GM12891 (cell line): ENCODE data around the gene ASB14.

Source experiments
- DNase-seq: peaks from one replicate; pipeline ENCODE4 v3.0.0; 2011; ENCODE audit warnings: low spot score; ENCODE audit not compliant: insufficient read length
- FAIRE-seq: peaks from 2 replicates; lab custom pipeline; 2011; peaks lifted over from hg19 to GRCh38; lab: Jason Lieb, UNC
- PAX5 ChIP-seq: IDR thresholded peaks from 2 replicates; pipeline ENCODE4 v1.6.1; 2011; ENCODE audit warnings: low read length, moderate library complexity, mild to moderate bottlenecking; ENCODE audit not compliant: insufficient read depth, severe bottlenecking
- POLR2A ChIP-seq: IDR thresholded peaks from 2 replicates; pipeline ENCODE4 v1.6.1; 2011; ENCODE audit warnings: low read depth, low read length, control low read depth
- POLR2AphosphoS5 ChIP-seq: IDR thresholded peaks from 2 replicates; pipeline ENCODE4 v1.6.1; 2011; ENCODE audit warnings: low read depth, low read length, control low read depth
- POU2F2 ChIP-seq: IDR thresholded peaks from 2 replicates; pipeline ENCODE4 v1.6.1; 2011; ENCODE audit warnings: low read depth, mild to moderate bottlenecking, control low read depth, low read length, moderate library complexity
- SPI1 ChIP-seq: IDR thresholded peaks from 2 replicates; pipeline ENCODE4 v1.6.1; 2011; ENCODE audit warnings: low read depth, low read length, control low read depth
- TAF1 ChIP-seq: IDR thresholded peaks from 2 replicates; pipeline ENCODE4 v1.6.1; 2011; ENCODE audit warnings: low read depth, low read length, control low read depth

Gene ASB14

DNA sequence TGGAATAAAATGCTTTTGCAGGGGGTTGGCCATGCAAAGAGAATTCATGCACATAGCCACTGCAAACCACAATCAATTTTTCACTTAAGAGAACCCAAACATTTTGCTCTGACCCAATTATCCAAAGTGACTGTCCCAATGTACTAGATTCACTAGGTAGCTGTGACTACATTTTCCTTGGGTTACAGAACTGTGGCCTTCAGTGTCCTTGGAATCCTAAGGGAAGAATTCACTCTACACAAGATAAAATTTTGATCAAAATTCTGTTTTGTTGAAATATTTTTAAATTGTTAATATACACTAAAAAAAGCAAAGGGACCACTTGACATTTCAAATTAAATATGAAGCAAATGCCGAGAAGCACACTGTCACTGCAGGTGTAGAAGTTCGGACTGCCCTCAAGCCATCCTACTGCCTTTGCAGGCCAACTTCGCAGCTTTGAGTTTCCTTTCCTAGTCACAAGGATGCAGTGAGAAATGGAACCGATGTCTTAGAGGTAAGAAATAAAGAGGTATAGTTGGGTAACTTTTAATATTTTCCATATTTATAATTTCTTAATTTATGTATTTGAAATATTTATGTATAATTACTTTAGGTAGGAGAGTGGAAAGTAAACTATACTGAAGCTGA lies 527 bp upstream of the ASB14 start:
- DNase-seq (no peak), FAIRE-seq (no peak)
- TF ChIP-seq PAX5: no peak

DNA sequence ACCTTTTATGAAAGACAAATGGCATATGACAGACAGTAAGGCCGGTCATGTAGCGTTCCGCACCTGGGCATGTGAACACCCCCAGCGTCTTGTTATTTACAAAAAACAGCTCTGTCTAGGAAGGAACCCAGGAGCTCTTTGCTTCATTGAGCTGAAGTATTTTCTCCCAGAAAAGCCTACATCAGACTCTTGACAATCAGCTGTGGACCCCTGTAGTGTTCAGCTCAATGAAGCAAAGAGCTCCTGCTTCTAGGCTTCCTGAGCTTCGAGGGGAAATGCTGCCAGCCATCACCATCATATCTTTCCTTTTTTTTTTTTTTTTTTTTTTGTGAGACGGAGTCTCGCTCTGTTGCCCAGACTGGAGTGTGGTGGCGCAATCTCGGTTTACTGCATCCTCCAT lies 4.1 kb downstream of the ASB14 start:
- FAIRE-seq (no peak), DNase-seq (no peak)
- no peak for TF ChIP-seq PAX5
- no peak for TF ChIP-seq POLR2A
- no peak for TF ChIP-seq SPI1
- TF ChIP-seq POU2F2: no peak
- TF ChIP-seq TAF1: no peak
- no peak for TF ChIP-seq POLR2AphosphoS5

DNA sequence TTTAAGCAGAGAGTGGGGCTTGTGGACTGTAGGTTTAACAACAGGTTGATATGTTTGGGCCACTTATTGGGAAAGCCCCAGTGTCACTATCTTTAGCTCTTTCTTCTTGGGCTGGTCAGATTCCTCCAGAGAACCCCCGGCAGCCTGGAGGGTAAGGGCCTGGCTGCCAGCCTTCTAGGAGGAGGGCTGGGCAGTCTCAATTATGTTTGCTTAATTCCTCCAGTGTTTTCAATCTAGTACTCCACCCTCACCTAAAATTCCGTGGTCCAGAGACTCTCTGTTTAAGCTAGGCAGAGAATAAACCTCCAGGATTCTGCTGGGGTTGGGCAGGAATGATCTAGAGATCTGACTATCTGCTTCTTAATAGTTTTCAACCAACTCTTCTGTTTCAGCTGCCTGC lies 5.3 kb downstream of the ASB14 start:
- FAIRE-seq (no peak), DNase-seq (no peak)
- no peak for TF ChIP-seq POU2F2
- no peak for TF ChIP-seq POLR2AphosphoS5
- TF ChIP-seq TAF1: no peak
- no peak for TF ChIP-seq POLR2A
- TF ChIP-seq PAX5: no peak
- TF ChIP-seq SPI1: no peak

DNA sequence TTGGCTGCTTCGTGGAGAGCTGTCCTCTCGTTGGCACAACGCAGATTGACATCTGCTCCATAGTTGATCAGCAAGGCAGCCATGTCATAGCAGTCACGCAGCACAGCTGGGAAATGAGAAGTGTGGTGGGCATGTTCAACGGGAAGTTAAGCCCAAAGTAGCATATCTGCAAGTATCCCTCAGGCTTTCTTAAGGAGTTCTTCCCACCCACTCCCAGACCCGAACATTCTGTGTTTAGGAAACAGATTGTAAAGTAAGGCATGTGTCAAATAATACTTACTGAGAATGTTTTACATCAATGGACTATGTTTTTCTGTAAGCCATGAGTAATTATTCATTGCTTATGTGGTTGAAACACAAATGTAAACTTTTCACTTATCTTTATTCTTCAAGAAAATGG lies 9.2 kb downstream of the ASB14 start:
- TF ChIP-seq POU2F2: no peak
- no peak for TF ChIP-seq SPI1
- no peak for TF ChIP-seq POLR2A
- TF ChIP-seq PAX5: no peak
- TF ChIP-seq TAF1: no peak
- TF ChIP-seq POLR2AphosphoS5: no peak
- DNase-seq: no peak
- no peak for FAIRE-seq

DNA sequence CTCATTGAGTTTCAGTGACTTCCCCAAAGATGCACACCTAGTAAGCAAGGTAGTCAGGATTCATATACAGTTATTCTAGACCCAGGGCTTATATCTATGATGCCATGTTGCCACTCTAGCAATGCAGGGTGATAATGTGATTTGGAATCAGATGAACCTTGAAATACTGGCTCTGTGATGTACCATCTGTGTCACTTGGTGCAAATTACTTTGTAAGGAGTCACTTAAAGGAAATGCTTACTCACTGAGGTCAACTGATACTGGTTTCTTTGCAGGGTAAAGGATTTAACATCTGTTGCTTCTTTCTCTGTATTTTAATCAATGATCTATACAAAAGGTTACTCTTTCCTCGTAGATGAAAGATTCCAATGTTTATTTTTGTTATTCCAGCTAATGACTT lies 10.8 kb downstream of the ASB14 start:
- no peak for TF ChIP-seq SPI1
- TF ChIP-seq PAX5: no peak
- no peak for TF ChIP-seq TAF1
- TF ChIP-seq POLR2A: no peak
- TF ChIP-seq POLR2AphosphoS5: no peak
- no peak for TF ChIP-seq POU2F2
- DNase-seq (no peak), FAIRE-seq (no peak)

DNA sequence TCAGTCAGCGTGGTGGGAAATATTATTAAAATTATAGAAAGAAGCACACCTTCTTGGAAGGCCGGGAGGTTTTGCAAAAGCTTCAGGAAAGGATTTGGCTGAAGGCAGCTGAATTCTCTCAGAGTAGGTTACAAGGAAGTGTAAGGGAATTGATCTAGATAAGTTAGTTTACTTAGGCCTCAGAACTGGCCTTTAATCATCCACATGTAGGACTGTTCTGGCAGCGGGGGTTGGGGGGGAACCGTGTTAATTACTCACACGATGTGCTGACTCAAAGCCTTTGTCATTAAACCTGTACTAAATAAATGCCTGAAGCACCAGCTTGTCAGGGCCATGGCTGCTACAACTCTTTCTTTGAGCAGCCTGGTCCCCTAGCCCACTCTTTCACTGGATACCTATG lies 12.8 kb downstream of the ASB14 start:
- DNase-seq (no peak), FAIRE-seq (no peak)
- TF ChIP-seq SPI1 (no peak), POLR2AphosphoS5 (no peak), TAF1 (no peak), PAX5 (no peak), POLR2A (no peak), POU2F2 (no peak)

DNA sequence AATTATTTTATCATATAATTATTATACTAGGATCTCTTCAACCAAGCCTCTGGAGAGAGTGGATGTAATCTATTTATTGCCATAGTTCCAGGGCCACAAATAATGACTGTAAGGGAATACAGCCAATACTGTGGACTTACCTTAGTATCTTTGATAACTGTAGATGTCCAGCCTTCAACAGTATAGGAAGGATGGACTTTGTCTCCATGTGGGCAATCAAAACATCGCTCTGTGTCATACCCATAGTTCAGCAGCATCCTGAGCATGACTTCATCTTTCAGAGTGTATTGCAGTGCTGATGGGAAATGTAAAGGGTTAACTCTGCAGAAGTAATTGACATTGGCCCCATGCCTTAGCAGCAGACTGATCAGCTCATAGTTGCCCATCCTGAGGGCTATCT lies 14.2 kb downstream of the ASB14 start:
- DNase-seq (no peak), FAIRE-seq (peak; percentile 54)
- TF ChIP-seq SPI1 (no peak), PAX5 (no peak), POU2F2 (no peak), TAF1 (no peak), POLR2AphosphoS5 (no peak), POLR2A (no peak)

DNA sequence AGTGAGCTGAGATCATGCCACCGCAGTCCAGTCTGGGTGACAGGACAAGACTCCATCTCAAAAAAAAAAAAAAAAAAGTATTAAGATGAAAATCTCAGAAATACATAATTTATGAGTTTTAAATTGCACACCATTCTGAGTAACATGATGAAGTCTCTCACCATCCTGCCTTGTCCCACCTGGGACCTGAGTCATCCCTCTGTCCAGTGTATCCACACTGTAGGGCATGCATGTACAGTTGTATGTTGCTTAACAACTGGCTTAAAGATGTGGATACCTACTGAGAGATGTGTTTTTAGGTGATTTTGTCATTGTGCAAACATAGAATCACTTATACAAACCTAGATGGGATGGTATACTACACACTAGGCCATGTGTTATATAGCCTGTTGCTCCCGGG lies 17.1 kb downstream of the ASB14 start:
- no peak for TF ChIP-seq POLR2A
- TF ChIP-seq POU2F2: no peak

DNA sequence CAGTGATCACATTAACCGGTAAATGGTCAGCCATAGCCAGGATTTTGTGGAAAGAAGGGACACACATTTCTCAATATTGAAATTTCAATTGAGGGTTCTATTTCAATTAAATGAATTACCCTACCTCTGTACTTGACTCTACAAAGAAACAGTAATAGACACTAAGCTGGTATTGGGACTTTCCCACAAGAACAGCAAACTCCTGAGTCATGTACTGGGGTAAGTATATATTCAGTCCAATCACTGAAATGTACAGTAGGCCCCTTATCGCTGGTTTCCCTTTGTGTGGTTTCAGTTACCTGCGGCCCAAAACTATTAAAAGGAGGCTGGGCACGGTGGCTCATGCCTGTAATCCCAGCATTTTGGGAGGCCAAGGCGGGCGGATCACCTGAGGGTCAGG lies 17.6 kb downstream of the ASB14 start:
- TF ChIP-seq POLR2A (no peak), POU2F2 (no peak), TAF1 (no peak), PAX5 (no peak), SPI1 (no peak), POLR2AphosphoS5 (no peak)
- no peak for FAIRE-seq

More for the DNA sequence above, 17.1 kb downstream of the ASB14 start:
- DNase-seq (no peak), FAIRE-seq (no peak)

DNA sequence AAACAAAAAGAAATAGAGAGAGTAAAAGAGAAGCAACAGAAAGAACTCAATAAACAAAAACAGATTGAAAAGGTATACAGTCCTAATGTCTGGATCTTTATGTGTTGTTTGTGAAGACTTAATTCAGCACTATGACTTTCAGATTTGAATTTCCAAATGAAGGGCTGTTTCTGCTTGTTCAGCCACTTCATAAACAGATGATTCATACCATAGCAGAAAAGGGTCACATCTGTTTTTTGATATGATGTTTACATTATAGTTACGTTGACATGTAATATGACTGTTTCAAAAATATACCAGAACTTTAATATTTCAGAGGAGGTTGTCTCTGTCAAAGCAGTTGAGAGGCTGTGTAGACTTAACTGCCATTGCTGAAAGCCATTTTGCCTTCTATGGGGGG lies 24.1 kb downstream of the ASB14 start:
- TF ChIP-seq TAF1: no peak
- TF ChIP-seq POU2F2: no peak
- FAIRE-seq: no peak
- DNase-seq: no peak

More for the DNA sequence above, 17.6 kb downstream of the ASB14 start:
- no peak for DNase-seq

DNA sequence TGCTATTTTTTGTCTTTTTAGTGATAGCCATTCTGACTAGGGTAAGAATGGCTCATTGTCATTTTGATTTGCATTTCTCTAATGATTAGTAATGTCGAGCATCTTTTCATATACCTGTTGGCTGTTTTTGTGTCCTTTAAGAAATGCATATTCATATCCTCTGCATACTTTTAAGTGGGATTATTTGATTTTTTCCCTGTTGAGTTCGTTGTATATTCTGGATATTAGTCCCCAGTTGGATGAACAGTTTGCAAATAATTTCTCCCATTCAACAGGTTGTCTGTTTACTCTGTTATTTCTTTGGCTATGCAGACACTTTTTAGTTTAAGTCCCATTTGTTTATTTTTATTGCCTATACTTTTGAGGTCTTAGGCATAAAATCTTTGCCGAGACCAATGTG lies 30.6 kb downstream of the ASB14 start:
- TF ChIP-seq POLR2AphosphoS5 (no peak), PAX5 (no peak), TAF1 (no peak), SPI1 (no peak), POU2F2 (no peak), POLR2A (no peak)
- no peak for DNase-seq
- FAIRE-seq: no peak
